ENCODE data around the gene MTHFR. TPM values are rescaled to one million over a fixed set of nuclear protein-coding genes. Genes with fewer than 3 reads are reported as not detected.

Gene MTHFR
- total RNA-seq, 3 donors from 2014 or later = 36.6 to 43.2 (median 42.5) TPM

Other genes with a start within 250 kb of the MTHFR start
- 1 to 10 TPM in 1 of 3 donors, under 1 TPM in 2; 0.23 to 8.6 (median 0.63) TPM for gene FBXO2, start 151.5 kb downstream of the MTHFR start, total RNA-seq
- gene FBXO44, start 151.1 kb downstream of the MTHFR start, total RNA-seq = 10 to 100 TPM in 1 of 3 donors, 1 to 10 TPM in 2; 6.5 to 19.1 (median 6.6) TPM
- gene FBXO6, start 141.8 kb downstream of the MTHFR start, total RNA-seq = 1 to 10 TPM; 3.8 to 7.5 (median 6.3) TPM
- 10 to 100 TPM in 2 of 3 donors, 1 to 10 TPM in 1; 5.1 to 21.2 (median 16.3) TPM for gene MAD2L2, start 124.8 kb downstream of the MTHFR start, total RNA-seq
- gene DRAXIN, start 114.3 kb downstream of the MTHFR start, total RNA-seq = under 1 TPM; 0.10 to 0.19 (median 0.17) TPM
- gene AGTRAP, start 69.8 kb downstream of the MTHFR start, total RNA-seq = 10 to 100 TPM; 11.8 to 23.4 (median 22.6) TPM
- under 1 TPM in 1 of 3 donors, not detected in 2; 0.60 TPM for gene C1orf167, start 43.8 kb downstream of the MTHFR start, total RNA-seq
- gene CLCN6, start 227 bp upstream of the MTHFR start, total RNA-seq = 10 to 100 TPM; 20.8 to 29.7 (median 24.3) TPM
- 1 to 10 TPM in 1 of 3 donors, under 1 TPM in 1, not detected in 1; 0.35 to 2.0 TPM for gene NPPA, start 41.8 kb upstream of the MTHFR start, total RNA-seq
- gene NPPB, start 53.0 kb upstream of the MTHFR start, total RNA-seq = not detected
- gene KIAA2013, start 120.5 kb upstream of the MTHFR start, total RNA-seq = 100 to 1,000 TPM in 1 of 3 donors, 10 to 100 TPM in 2; 69.6 to 102 (median 88.6) TPM
- gene PLOD1, start 128.8 kb upstream of the MTHFR start, total RNA-seq = 10 to 100 TPM; 33.7 to 68.6 (median 35.4) TPM
- gene MFN2, start 174.5 kb upstream of the MTHFR start, total RNA-seq = 100 to 1,000 TPM; 103 to 131 (median 110) TPM
- 10 to 100 TPM; 17.6 to 23.9 (median 22.0) TPM for gene MIIP, start 213.5 kb upstream of the MTHFR start, total RNA-seq